ENCODE data around the gene NFKBIA.

DNA sequence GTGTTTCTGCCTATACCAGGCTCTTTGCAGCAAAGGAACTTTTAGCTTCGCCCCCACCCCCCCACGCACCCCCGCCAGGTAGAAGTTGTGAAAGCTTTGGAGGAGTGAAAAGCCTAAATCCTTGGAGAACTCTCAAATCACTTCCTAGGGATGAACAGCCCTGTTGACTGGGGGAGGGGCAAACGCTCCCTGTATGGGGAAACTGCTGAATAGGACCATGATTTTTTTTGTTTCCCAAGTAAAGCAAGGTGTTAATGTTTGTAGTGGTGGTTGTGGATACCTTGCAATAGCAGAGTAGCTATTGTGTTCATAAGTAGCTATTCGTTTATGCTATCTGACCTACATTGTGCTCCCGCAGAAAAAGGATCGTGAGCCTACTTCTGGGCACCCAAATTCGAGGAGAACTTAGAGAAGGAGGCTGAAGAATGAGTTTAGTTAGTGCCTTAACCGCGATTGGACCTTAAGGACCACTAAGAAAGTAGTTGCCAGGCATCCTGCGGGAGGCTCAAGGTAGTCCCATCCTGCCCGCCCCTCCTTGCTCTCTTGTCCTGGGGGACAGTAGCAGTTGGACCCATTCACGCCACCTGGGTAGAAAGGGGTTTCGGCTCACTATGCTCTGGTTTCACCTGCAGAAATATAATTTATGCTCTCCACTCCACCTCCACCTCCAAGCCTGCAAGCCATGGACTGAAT is 901 bp upstream of the NFKBIA start:
- no peak for TF ChIP-seq POLR2AphosphoS5 (IDR thresholded peaks at IDR 0.05; ENCODE audit: low read depth)
- no peak for TF ChIP-seq CTCF (IDR thresholded peaks at IDR 0.05; ENCODE audit: insufficient read depth, low read length)

Data from HL-60 (cell line).